SKM-1 treated with dmso at 0.1 percent for 144 hours (cell line): ENCODE measurements around the gene RGL1.
A peak's percentile ranks its signal among the peaks of the same experiment; 100 is the strongest.

Experiments
- DNase-seq: peaks from one replicate; lab custom pipeline; 2025; ENCODE audit not compliant: unreplicated experiment; lab: John Stamatoyannopoulos, UW

The RGL1 gene

GRCh38 chr1:183859831-183860230 is 54.9 kb downstream of the RGL1 start:
- no peak for DNase-seq

DNA sequence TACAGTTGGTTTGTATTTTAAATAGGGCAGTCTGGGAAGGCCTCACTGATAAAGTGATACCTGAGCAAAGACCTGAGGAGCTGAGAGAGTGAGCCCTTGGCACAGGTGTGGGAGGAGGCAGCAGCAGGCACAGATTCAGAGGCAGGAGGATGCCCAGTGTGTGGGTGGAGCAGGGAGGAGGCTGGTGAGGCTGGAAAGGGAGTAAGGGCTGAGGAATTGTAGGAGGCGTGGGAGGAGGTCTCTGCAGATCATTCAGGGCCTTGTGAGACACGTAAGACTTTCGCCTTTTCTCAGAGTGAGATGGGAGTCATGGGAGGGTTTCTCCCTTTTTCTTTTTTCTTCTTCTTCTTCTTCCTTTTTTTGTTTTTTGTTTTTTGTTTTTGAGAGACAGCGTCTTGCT is 58.0 kb downstream of the RGL1 start:
- DNase-seq = no peak

DNA sequence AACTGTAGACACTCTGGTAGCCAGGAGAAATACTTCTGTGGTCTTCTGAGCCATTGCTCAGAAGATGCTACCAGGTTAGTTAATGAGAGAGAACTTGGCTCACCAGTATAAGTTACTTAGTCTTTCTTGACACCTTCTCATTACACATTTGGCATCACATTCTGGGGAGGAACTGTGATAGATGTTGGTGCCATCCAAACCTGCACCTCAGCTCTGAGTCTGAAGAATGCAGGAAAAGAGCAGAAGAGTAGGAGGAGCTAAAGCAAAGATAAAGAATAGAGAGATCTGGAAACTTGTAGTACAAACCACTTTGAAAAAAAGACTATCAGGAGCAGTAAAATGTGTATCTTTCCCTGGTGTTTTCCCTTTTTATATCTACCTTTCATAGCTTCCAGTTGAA is 58.9 kb downstream of the RGL1 start:
- DNase-seq = no peak

GRCh38 chr1:183864611-183865010 is 59.7 kb downstream of the RGL1 start:
- DNase-seq = no peak

GRCh38 chr1:183869230-183869629 is 64.3 kb downstream of the RGL1 start:
- no peak for DNase-seq

DNA sequence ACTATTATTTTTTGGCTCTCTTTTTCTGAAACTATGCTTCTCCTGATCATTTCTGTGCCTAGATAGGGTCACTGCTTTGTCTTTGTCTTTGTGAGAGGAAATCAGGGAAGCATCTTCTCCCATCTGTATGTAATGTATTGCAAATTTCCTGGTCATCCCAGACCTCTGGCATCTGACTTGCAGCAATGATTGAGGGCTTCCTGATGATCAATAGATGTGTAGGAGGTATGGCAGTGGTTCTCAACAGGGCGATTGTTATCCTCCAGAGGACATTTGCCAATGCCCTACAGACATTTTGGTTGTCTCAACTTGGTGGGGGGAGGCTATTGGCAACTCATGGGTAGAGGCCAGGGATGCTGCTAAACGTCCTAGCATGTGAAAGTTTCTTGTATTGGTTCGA is 64.7 kb downstream of the RGL1 start:
- no peak for DNase-seq

- DNase-seq = no peak
These were observed 65.6 kb downstream of the RGL1 start for GRCh38 chr1:183870351-183871077.

- no peak for DNase-seq
These were observed 66.2 kb downstream of the RGL1 start for GRCh38 chr1:183871142-183871541.

- DNase-seq = no peak
These were observed 66.7 kb downstream of the RGL1 start for GRCh38 chr1:183871601-183872000.

DNA sequence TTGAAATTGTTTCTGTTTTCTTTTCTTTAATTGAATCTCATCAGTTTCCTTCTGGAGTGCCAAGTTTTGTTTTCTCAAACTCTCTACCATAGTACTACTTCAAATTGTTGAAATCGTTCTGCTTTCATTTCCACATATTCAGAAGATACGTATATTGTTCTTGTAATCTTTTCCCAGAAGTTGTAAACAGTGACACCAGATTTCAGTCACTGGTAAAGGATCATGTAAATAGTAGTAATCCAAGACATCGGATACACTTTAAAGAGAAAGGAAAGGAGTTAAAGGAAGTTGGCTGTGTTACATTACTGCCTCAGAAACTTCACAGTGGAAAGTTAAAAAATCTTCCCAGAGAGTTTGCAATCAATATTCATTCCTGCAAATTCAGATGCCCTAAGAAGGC is 67.5 kb downstream of the RGL1 start:
- DNase-seq = no peak

DNA sequence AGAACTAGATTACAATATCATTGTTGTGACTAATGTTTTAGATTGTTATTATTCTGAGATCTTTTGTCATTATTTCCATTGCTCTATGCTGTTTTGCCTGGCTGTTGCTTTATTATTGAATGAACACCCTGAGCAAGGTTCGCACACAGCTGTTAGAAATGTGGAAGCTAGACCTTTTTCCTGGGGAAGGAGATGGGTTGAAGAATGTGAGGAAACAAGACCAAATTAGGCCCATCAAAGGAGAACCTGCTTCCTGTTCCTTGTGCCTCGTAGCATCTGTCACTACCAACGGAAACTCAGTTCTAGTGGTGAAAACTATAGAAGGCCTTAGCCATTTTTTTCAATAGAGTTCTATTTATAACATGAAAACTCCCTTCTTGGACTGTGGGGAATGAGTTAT is 68.7 kb downstream of the RGL1 start:
- DNase-seq = peak; percentile 81

GRCh38 chr1:183876309-183876708 is 71.4 kb downstream of the RGL1 start:
- no peak for DNase-seq

DNA sequence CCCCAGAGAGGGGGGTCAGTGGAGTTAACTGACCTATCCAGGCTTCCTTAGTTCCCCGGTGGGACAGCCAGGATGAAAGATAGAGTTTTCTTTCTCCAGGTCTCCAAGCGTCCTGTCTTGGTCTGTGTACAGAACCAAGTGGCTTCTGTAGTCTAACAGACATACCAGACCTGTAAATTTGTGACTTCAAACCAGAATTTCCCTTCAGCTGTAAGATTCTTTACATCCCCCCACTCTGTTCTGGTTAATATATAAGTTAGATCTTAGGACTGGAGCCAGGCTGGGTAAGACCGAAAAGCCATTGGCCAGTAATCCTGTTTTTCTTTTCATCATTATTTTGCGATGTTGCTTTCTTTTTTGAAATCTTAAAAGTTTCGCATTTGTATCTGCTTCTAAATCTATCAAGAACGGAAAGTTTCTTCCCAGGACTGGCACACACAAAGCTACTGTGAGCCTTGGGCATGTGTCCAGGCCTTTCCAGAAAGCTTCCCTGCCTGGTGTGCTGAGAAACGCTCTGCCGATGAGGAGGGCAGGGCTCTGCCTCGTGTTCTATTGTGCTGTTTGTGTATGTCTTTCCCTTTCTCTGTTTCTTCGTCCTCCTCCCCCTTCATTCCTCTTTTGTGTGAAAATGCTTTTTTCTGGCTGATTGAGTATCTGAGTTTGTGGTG is 72.3 kb downstream of the RGL1 start:
- DNase-seq = no peak

- DNase-seq = no peak
These were observed 74.6 kb downstream of the RGL1 start for GRCh38 chr1:183879494-183879893.

DNA sequence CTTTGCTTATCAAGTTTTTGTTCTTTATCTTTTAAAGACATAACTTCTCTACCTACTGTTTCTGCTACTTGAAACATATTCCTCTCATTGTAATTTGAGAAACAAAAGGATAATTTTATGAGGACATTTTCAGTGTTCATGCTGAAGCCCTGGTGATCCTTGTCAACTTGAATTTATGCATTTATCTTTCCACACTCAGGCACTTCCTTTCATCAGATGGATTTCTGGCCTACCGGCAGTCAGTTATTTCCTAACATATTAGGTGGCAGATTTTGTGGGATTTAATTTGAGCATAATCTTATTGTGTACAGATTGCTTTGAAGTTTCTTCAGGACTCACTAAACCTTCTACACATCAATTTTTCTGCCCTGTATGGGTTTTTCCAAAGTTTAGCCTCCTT is 75.0 kb downstream of the RGL1 start:
- DNase-seq = no peak

GRCh38 chr1:183880531-183881243 is 75.8 kb downstream of the RGL1 start:
- no peak for DNase-seq

- no peak for DNase-seq
These were observed 76.6 kb downstream of the RGL1 start for GRCh38 chr1:183881387-183882131.

- DNase-seq = no peak
These were observed 77.6 kb downstream of the RGL1 start for GRCh38 chr1:183882335-183883167.

- peak; percentile 18 for DNase-seq
These were observed 78.7 kb downstream of the RGL1 start for GRCh38 chr1:183883623-183884022.

DNA sequence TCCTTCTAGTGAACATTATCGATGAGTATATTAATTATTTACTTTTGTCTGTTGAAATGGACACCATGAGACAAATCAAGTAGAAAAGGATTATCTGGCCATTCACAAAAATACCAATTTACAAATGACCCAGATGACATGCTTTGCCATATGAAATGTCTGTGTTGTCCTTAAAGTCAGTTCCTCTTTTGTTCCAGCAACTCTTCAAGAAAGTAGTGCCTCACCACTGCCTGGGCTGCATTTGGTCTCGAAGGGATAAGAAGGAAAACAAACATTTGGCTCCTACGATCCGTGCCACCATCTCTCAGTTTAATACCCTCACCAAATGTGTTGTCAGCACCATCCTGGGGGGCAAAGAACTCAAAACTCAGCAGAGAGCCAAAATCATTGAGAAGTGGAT is 79.6 kb downstream of the RGL1 start:
- DNase-seq = peak; percentile 51
